Activated T-helper 17 cell treated with anti-CD3 and anti-CD28 coated beads, Interleukin-2, amount 50 U/mL, for 72 hours (primary cell): ENCODE results near the gene SUDS3. TPM values are rescaled to one million over a fixed set of nuclear protein-coding genes. Genes with fewer than 3 reads are reported as not detected.

Source experiments
- ATAC-seq: fragments of 150-1000 bp; cut with Tn5 transposase; replicated peaks from 2 replicates; pipeline ENCODE4 v1.10.0; 2021; ENCODE audit warnings: mild to moderate bottlenecking, moderate library complexity
- H3K27ac Mint-ChIP-seq: one replicate; pipeline ENCODE4 v1.8.0; 2022; ENCODE audit warnings: mixed read lengths
- H3K27me3 Mint-ChIP-seq: one replicate; pipeline ENCODE4 v1.8.0; 2022; ENCODE audit warnings: mixed read lengths
- H3K36me3 Mint-ChIP-seq: one replicate; pipeline ENCODE4 v1.8.0; 2022; ENCODE audit warnings: low read depth, mild to moderate bottlenecking, mixed read lengths
- H3K4me1 Mint-ChIP-seq: one replicate; pipeline ENCODE4 v1.8.0; 2022; ENCODE audit warnings: mixed read lengths
- H3K4me3 Mint-ChIP-seq: one replicate; pipeline ENCODE4 v1.8.0; 2022; ENCODE audit warnings: mild to moderate bottlenecking, mixed read lengths
- H3K9me3 Mint-ChIP-seq: one replicate; pipeline ENCODE4 v1.8.0; 2022; ENCODE audit warnings: mixed read lengths
- total RNA-seq, 2 donors: library from RNA; stranded (reverse); gene quantifications; one replicate each; pipeline ENCODE4 v1.2.3, GENCODE V29; 2022

SUDS3 gene
- total RNA-seq, 2 donors from 2014 or later = 24.2 to 30.8 TPM

- Mint-ChIP-seq H3K27me3 (no peaks in the 10 kb centered on the region), H3K9me3 (no peaks in the 10 kb centered on the region), H3K27ac (no peak overlapping the region), H3K36me3 (no peaks in the 10 kb centered on the region), H3K4me3 (no peak overlapping the region), H3K4me1 (no peaks in the 10 kb centered on the region)
- ATAC-seq = no peak
Observed at GRCh38 chr12:118430516-118430915, 54.2 kb downstream of the SUDS3 start.

- Mint-ChIP-seq H3K36me3 (no peaks in the 10 kb centered on the region), H3K4me1 (no peaks in the 10 kb centered on the region)
Observed at GRCh38 chr12:118432812-118433545, 56.6 kb downstream of the SUDS3 start.

GRCh38 chr12:118436002-118436730 is 59.8 kb downstream of the SUDS3 start:
- Mint-ChIP-seq H3K27me3 (peaks cover 5% of the 10 kb centered on the region), H3K9me3 (no peaks in the 10 kb centered on the region), H3K27ac (no peak overlapping the region), H3K4me3 (no peak overlapping the region), H3K4me1 (no peaks in the 10 kb centered on the region), H3K36me3 (no peaks in the 10 kb centered on the region)
- no peak for ATAC-seq

More at GRCh38 chr12:118432812-118433545, 56.6 kb downstream of the SUDS3 start:
- Mint-ChIP-seq H3K4me3 (no peak overlapping the region), H3K9me3 (no peaks in the 10 kb centered on the region), H3K27me3 (no peaks in the 10 kb centered on the region), H3K27ac (no peak overlapping the region)
- no peak for ATAC-seq

- Mint-ChIP-seq H3K9me3 (no peaks in the 10 kb centered on the region), H3K4me1 (no peaks in the 10 kb centered on the region), H3K36me3 (no peaks in the 10 kb centered on the region), H3K4me3 (no peak overlapping the region), H3K27me3 (peaks cover 10% of the 10 kb centered on the region), H3K27ac (no peak overlapping the region)
- ATAC-seq = no peak
Observed at GRCh38 chr12:118436986-118437385, 60.6 kb downstream of the SUDS3 start.

GRCh38 chr12:118439068-118439467 is 62.7 kb downstream of the SUDS3 start:
- H3K36me3 Mint-ChIP-seq = no peaks in the 10 kb centered on the region
- no peaks in the 10 kb centered on the region for H3K4me1 Mint-ChIP-seq
- ATAC-seq = no peak
- H3K27ac Mint-ChIP-seq = no peak overlapping the region
- no peak overlapping the region for H3K4me3 Mint-ChIP-seq
- peaks cover 13% of the 10 kb centered on the region for H3K27me3 Mint-ChIP-seq
- H3K9me3 Mint-ChIP-seq = no peaks in the 10 kb centered on the region

GRCh38 chr12:118446247-118446646 is 69.9 kb downstream of the SUDS3 start:
- Mint-ChIP-seq H3K27ac (no peak overlapping the region), H3K4me1 (no peaks in the 10 kb centered on the region), H3K27me3 (peaks cover 19% of the 10 kb centered on the region), H3K36me3 (no peaks in the 10 kb centered on the region), H3K4me3 (no peak overlapping the region), H3K9me3 (no peaks in the 10 kb centered on the region)
- no peak for ATAC-seq

GRCh38 chr12:118447181-118447580 is 70.8 kb downstream of the SUDS3 start:
- Mint-ChIP-seq H3K4me3 (no peak overlapping the region), H3K27ac (no peak overlapping the region), H3K4me1 (no peaks in the 10 kb centered on the region), H3K27me3 (peaks cover 18% of the 10 kb centered on the region), H3K9me3 (no peaks in the 10 kb centered on the region), H3K36me3 (no peaks in the 10 kb centered on the region)
- ATAC-seq = no peak

- Mint-ChIP-seq H3K4me3 (no peak overlapping the region), H3K27ac (no peak overlapping the region), H3K27me3 (peaks cover 18% of the 10 kb centered on the region), H3K9me3 (no peaks in the 10 kb centered on the region), H3K4me1 (no peaks in the 10 kb centered on the region), H3K36me3 (no peaks in the 10 kb centered on the region)
- no peak for ATAC-seq
Observed at GRCh38 chr12:118448341-118448740, 72.0 kb downstream of the SUDS3 start.

GRCh38 chr12:118455327-118455726 is 79.0 kb downstream of the SUDS3 start:
- Mint-ChIP-seq H3K4me3 (no peak overlapping the region), H3K27me3 (peaks cover 24% of the 10 kb centered on the region), H3K4me1 (no peaks in the 10 kb centered on the region), H3K9me3 (peaks cover 4% of the 10 kb centered on the region), H3K27ac (no peak overlapping the region), H3K36me3 (no peaks in the 10 kb centered on the region)
- no peak for ATAC-seq

GRCh38 chr12:118456741-118457140 is 80.4 kb downstream of the SUDS3 start:
- ATAC-seq = no peak
- no peaks in the 10 kb centered on the region for H3K36me3 Mint-ChIP-seq
- H3K27me3 Mint-ChIP-seq = peaks cover 19% of the 10 kb centered on the region
- H3K4me3 Mint-ChIP-seq = no peak overlapping the region
- H3K9me3 Mint-ChIP-seq = peaks cover 9% of the 10 kb centered on the region
- H3K27ac Mint-ChIP-seq = no peak overlapping the region
- H3K4me1 Mint-ChIP-seq = no peaks in the 10 kb centered on the region

GRCh38 chr12:118459110-118459509 is 82.8 kb downstream of the SUDS3 start:
- H3K4me1 Mint-ChIP-seq = no peaks in the 10 kb centered on the region
- no peaks in the 10 kb centered on the region for H3K36me3 Mint-ChIP-seq
- H3K4me3 Mint-ChIP-seq = no peak overlapping the region
- H3K27me3 Mint-ChIP-seq = peaks cover 22% of the 10 kb centered on the region
- peaks cover 9% of the 10 kb centered on the region for H3K9me3 Mint-ChIP-seq
- no peak for ATAC-seq
- H3K27ac Mint-ChIP-seq = no peak overlapping the region

GRCh38 chr12:118463677-118464076 is 87.3 kb downstream of the SUDS3 start:
- Mint-ChIP-seq H3K27ac (no peak overlapping the region), H3K4me3 (no peak overlapping the region), H3K9me3 (peaks cover 5% of the 10 kb centered on the region), H3K4me1 (no peaks in the 10 kb centered on the region), H3K36me3 (no peaks in the 10 kb centered on the region), H3K27me3 (peaks cover 10% of the 10 kb centered on the region)
- no peak for ATAC-seq

GRCh38 chr12:118465706-118466105 is 89.4 kb downstream of the SUDS3 start:
- no peak for ATAC-seq
- H3K27me3 Mint-ChIP-seq = peaks cover 9% of the 10 kb centered on the region
- peaks cover 3% of the 10 kb centered on the region for H3K9me3 Mint-ChIP-seq
- no peaks in the 10 kb centered on the region for H3K4me1 Mint-ChIP-seq
- no peak overlapping the region for H3K27ac Mint-ChIP-seq
- H3K4me3 Mint-ChIP-seq = no peak overlapping the region
- no peaks in the 10 kb centered on the region for H3K36me3 Mint-ChIP-seq
